Mesendoderm (in vitro differentiated cells): ENCODE results near the gene TMTC2. TPM values are rescaled to one million over a fixed set of nuclear protein-coding genes. Genes with fewer than 3 reads are reported as not detected.

Experiments used
- DNase-seq: peaks from one replicate; pipeline ENCODE4 v3.0.0; 2013
- H2AK5ac ChIP-seq: 2 replicates; pipeline ENCODE4 v1.6.1; 2013; ENCODE audit warnings: low read length, inconsistent platforms
- H2BK120ac ChIP-seq: 2 replicates; pipeline ENCODE4 v1.6.1; 2013; ENCODE audit warnings: low read depth, mild to moderate bottlenecking, low read length, moderate library complexity, mixed read lengths
- H2BK15ac ChIP-seq: replicated peaks from 2 replicates; pipeline ENCODE4 v1.6.1; 2013; ENCODE audit warnings: low read depth, mild to moderate bottlenecking, moderate library complexity
- H2BK5ac ChIP-seq: 2 replicates; pipeline ENCODE4 v1.6.1; 2013; ENCODE audit warnings: low read length, inconsistent platforms
- H3K18ac ChIP-seq: 2 replicates; pipeline ENCODE4 v1.6.1; 2013; ENCODE audit warnings: mild to moderate bottlenecking, low read length, mixed read lengths
- H3K23ac ChIP-seq: one replicate; pipeline ENCODE4 v1.6.1; 2013; ENCODE audit warnings: low read length
- H3K27ac ChIP-seq: 2 replicates; pipeline ENCODE4 v1.5.1; 2013; ENCODE audit warnings: low read depth, mild to moderate bottlenecking, inconsistent platforms, low read length, moderate library complexity
- H3K27me3 ChIP-seq: 2 replicates; pipeline ENCODE4 v1.6.1; 2013; ENCODE audit warnings: low read length, control low read depth, mild to moderate bottlenecking, inconsistent platforms; ENCODE audit not compliant: insufficient read depth, poor library complexity
- H3K36me3 ChIP-seq: 2 replicates; pipeline ENCODE4 v1.6.1; 2013; ENCODE audit warnings: low read length, inconsistent platforms; ENCODE audit not compliant: control insufficient read depth, insufficient read depth
- H3K4ac ChIP-seq: one replicate; pipeline ENCODE4 v1.6.1; 2013; ENCODE audit warnings: low read depth, mild to moderate bottlenecking, low read length, moderate library complexity
- H3K4me1 ChIP-seq: 2 replicates; pipeline ENCODE4 v1.6.1; 2013; ENCODE audit warnings: low read depth, low read length, inconsistent platforms; ENCODE audit not compliant: control insufficient read depth
- H3K4me2 ChIP-seq: 2 replicates; pipeline ENCODE4 v1.6.1; 2013; ENCODE audit warnings: low read length
- H3K4me3 ChIP-seq: 2 replicates; pipeline ENCODE4 v1.5.1; 2013; ENCODE audit warnings: mild to moderate bottlenecking, low read length
- H3K56ac ChIP-seq: one replicate; pipeline ENCODE4 v1.6.1; 2013; ENCODE audit warnings: low read length
- H3K79me1 ChIP-seq: 2 replicates; pipeline ENCODE4 v1.6.1; 2013; ENCODE audit warnings: low read length, inconsistent platforms
- H3K79me2 ChIP-seq: 2 replicates; pipeline ENCODE4 v1.6.1; 2013; ENCODE audit warnings: mild to moderate bottlenecking, low read length; ENCODE audit not compliant: control insufficient read depth, insufficient read depth
- H3K9ac ChIP-seq: 2 replicates; pipeline ENCODE4 v1.6.1; 2013; ENCODE audit warnings: low read length, inconsistent platforms
- H4K5ac ChIP-seq: one replicate; pipeline ENCODE4 v1.6.1; 2013; ENCODE audit warnings: low read length
- H4K8ac ChIP-seq: one replicate; pipeline ENCODE4 v1.6.1; 2013; ENCODE audit warnings: low read depth, mild to moderate bottlenecking, control low read depth, low read length, moderate library complexity
- small RNA-seq: library from polyadenylated mRNA; stranded (forward); fragments of <200 nt; extraction: miRNeasy Mini kit (QIAGEN cat#:217004); gene quantifications from one replicate; pipeline ENCODE3, GENCODE V24; 2013; ENCODE audit not compliant: insufficient read depth

Gene TMTC2

DNA sequence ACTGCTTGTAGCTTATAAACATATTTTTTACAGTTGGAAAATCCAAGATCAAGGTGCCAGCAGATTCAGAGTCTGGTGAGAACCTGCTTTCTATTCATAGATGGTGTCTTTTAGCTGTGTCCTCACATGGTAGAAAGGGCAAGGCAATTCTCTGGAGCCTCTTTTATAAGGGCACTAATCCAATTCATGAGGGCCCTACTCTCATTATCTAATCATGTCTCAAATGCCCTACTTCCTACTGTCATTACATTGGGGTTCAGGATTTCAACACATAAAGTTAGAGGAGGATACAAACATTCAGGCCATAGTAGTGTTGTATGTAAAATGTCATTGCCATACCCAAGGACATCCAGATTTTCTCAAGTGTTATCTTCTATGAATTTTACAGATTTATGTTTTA, 496.4 kb downstream of the TMTC2 start:
- H3K27ac ChIP-seq = no peak overlapping the region
- H3K36me3 ChIP-seq = no peaks in the 10 kb centered on the region
- H2BK15ac ChIP-seq = no peak overlapping the region
- H3K4me3 ChIP-seq = no peak overlapping the region
- no peak overlapping the region for H3K23ac ChIP-seq
- no peak overlapping the region for H4K8ac ChIP-seq
- DNase-seq = no peak
- H3K4me1 ChIP-seq = no peaks in the 10 kb centered on the region
- H3K4me2 ChIP-seq = no peak overlapping the region
- no peak overlapping the region for H2BK5ac ChIP-seq
- H4K5ac ChIP-seq = no peak overlapping the region
- H3K79me1 ChIP-seq = no peaks in the 10 kb centered on the region
- H3K79me2 ChIP-seq = no peaks in the 10 kb centered on the region
- no peak overlapping the region for H2AK5ac ChIP-seq
- no peak overlapping the region for H2BK120ac ChIP-seq
- H3K4ac ChIP-seq = no peak overlapping the region
- no peak overlapping the region for H3K9ac ChIP-seq
- H3K18ac ChIP-seq = no peak overlapping the region
- H3K56ac ChIP-seq = no peak overlapping the region
- no peaks in the 10 kb centered on the region for H3K27me3 ChIP-seq

Small RNA genes within 50 kb of the gene (small RNA-seq; reads per million reads assigned to genes)
- not detected for gene RNU6-977P
